GM04504 (cell line): Measurements from ENCODE around the gene SYAP1.
"Not testable (repeated sequence)": the region's sequence is repeated elsewhere in the genome, so short reads cannot be mapped to it uniquely, and the experiment has no call there.

Source experiments
- DNase-seq: peaks from one replicate; pipeline ENCODE4 v3.0.0-alpha.2; 2012; ENCODE audit warnings: low read depth

SYAP1 gene

GRCh38 chrX:16719334-16720084, at the start of gene SYAP1:
SYAP1 (plus strand) TSS chrX:16719612; CDS start chrX:16719725, 113 bp downstream.
- peak; percentile 97 for DNase-seq

GRCh38 chrX:16671005-16671404, 48.4 kb upstream of the SYAP1 start:
- DNase-seq: peak; percentile 63

- DNase-seq: no peak
Observed at GRCh38 chrX:16678689-16679088, 40.7 kb upstream of the SYAP1 start.

- no peak for DNase-seq
Observed at GRCh38 chrX:16683007-16683664, 36.3 kb upstream of the SYAP1 start.

- no peak for DNase-seq
Observed at GRCh38 chrX:16687514-16687913, 31.9 kb upstream of the SYAP1 start.

- no peak for DNase-seq
Observed at GRCh38 chrX:16695079-16695676, 24.2 kb upstream of the SYAP1 start.

- DNase-seq: no peak
Observed at GRCh38 chrX:16696956-16697355, 22.5 kb upstream of the SYAP1 start.

- no peak for DNase-seq
Observed at GRCh38 chrX:16699389-16699788, 20.0 kb upstream of the SYAP1 start.

GRCh38 chrX:16700734-16701133, 18.7 kb upstream of the SYAP1 start:
- DNase-seq: no peak

- no peak for DNase-seq
Observed at GRCh38 chrX:16702700-16703599, 16.5 kb upstream of the SYAP1 start.

- no peak for DNase-seq
Observed at GRCh38 chrX:16705370-16705769, 14.0 kb upstream of the SYAP1 start.

GRCh38 chrX:16708016-16708415, 11.4 kb upstream of the SYAP1 start:
- no peak for DNase-seq

GRCh38 chrX:16711219-16711811, 8.1 kb upstream of the SYAP1 start:
- DNase-seq: no peak

GRCh38 chrX:16711893-16712547, 7.4 kb upstream of the SYAP1 start:
- DNase-seq: no peak

- DNase-seq: no peak
Observed at GRCh38 chrX:16712548-16713155, 6.8 kb upstream of the SYAP1 start, which contains the start of gene CTPS2. CTPS2 (minus strand) TSS chrX:16712669; CDS start chrX:16702902, 9,767 bp downstream.

- DNase-seq: no peak
Observed at GRCh38 chrX:16714504-16714903, 4.9 kb upstream of the SYAP1 start.

- not testable (repeated sequence) for DNase-seq
Observed at GRCh38 chrX:16715638-16716037, 3.8 kb upstream of the SYAP1 start.

- not testable (repeated sequence) for DNase-seq
Observed at GRCh38 chrX:16716451-16716850, 3.0 kb upstream of the SYAP1 start.

- no peak for DNase-seq
Observed at GRCh38 chrX:16718824-16719333, 533 bp upstream of the SYAP1 start.

GRCh38 chrX:16722481-16722880, 3.1 kb downstream of the SYAP1 start:
- DNase-seq: no peak
